Esophagus muscularis mucosa (tissue), 4 donors: ENCODE results near the gene SLC4A9. TPM values are rescaled to one million over a fixed set of nuclear protein-coding genes. Genes with fewer than 3 reads are reported as not detected.
A peak's percentile ranks its signal among the peaks of the same experiment; 100 is the strongest.

Source experiments
- DNase-seq: peaks from one replicate; pipeline ENCODE4 v3.0.0-alpha.2; 2017; ENCODE audit errors: extremely low spot score
- H3K27ac ChIP-seq, 4 donors: fragments of 200-600 bp; sonication (generic); replicated peaks in 1 of 4; 1 replicate in 3 of 4; 2 replicates in 1 of 4; pipeline ENCODE4 v1.5.1; 2016 to 2019; ENCODE audit warnings: mild to moderate bottlenecking in 1 of 4
- H3K27me3 ChIP-seq, 4 donors: fragments of 200-600 bp; sonication (generic); one replicate each; pipeline versions ENCODE4 v1.5.1 to v1.6.0; 2016 to 2019
- H3K36me3 ChIP-seq, 4 donors: fragments of 200-600 bp; sonication (generic); one replicate each; pipeline ENCODE4 v1.5.1; 2016 to 2019
- H3K4me1 ChIP-seq, 4 donors: fragments of 200-600 bp; sonication (generic); one replicate each; pipeline ENCODE4 v1.5.1; 2016 to 2019
- H3K4me3 ChIP-seq, 4 donors: fragments of 200-600 bp; sonication (generic); 1 replicate in 2 of 4; 2 replicates in 2 of 4; pipeline ENCODE4 v1.5.1; 2016 to 2019; ENCODE audit warnings: mild to moderate bottlenecking in 4 of 4, moderate library complexity in 1 of 4
- H3K9me3 ChIP-seq, 4 donors: fragments of 200-600 bp; sonication (generic); 1 replicate in 3 of 4; 2 replicates in 1 of 4; pipeline ENCODE4 v1.5.1; 2016 to 2019
- CTCF ChIP-seq, 3 experiments: fragments of 200-600 bp in 2 of 3; fragments of 450-650 bp in 1 of 3; sonication (generic) in 2 of 3; IDR thresholded peaks; one replicate each; pipeline ENCODE4 v1.5.1; 2017 to 2019; ENCODE audit warnings: antibody characterized with exemption in 3 of 3, mild to moderate bottlenecking in 2 of 3, moderate library complexity in 1 of 3
- EP300 ChIP-seq: sonication (generic); formaldehyde crosslinking; IDR thresholded peaks from one replicate; pipeline ENCODE4 v1.6.1; 2017; ENCODE audit warnings: antibody characterized with exemption
- POLR2A ChIP-seq: fragments of 450-650 bp; IDR thresholded peaks from one replicate; pipeline ENCODE4 v1.6.1; 2017; ENCODE audit warnings: antibody characterized with exemption, moderate library complexity, mild to moderate bottlenecking, low read depth
- POLR2AphosphoS5 ChIP-seq, 2 donors: sonication (generic); formaldehyde crosslinking; IDR thresholded peaks; one replicate each; pipeline ENCODE4 v1.6.1; 2017; ENCODE audit warnings: antibody characterized with exemption in 2 of 2
- WGBS: methylation state at CpG from one replicate; pipeline ENCODE4 v1.1.5; 2018; 5-methylcytosine and 5-hydroxymethylcytosine counted together
- intact Hi-C: fragments of 100-400 bp; cut with DNase I; formaldehyde crosslinking; loops from one replicate; pipeline ENCODE4 v1.15.1; 2023
- total RNA-seq, 4 donors: library from RNA; depleted of rRNA; stranded (reverse); fragments of >200 nt; gene quantifications; one replicate each; pipeline versions ENCODE4 v1.1.0 to v1.2.1, GENCODE V29; 2016

The SLC4A9 gene
- total RNA-seq, 4 donors from 2014 or later, result not detected

DNA sequence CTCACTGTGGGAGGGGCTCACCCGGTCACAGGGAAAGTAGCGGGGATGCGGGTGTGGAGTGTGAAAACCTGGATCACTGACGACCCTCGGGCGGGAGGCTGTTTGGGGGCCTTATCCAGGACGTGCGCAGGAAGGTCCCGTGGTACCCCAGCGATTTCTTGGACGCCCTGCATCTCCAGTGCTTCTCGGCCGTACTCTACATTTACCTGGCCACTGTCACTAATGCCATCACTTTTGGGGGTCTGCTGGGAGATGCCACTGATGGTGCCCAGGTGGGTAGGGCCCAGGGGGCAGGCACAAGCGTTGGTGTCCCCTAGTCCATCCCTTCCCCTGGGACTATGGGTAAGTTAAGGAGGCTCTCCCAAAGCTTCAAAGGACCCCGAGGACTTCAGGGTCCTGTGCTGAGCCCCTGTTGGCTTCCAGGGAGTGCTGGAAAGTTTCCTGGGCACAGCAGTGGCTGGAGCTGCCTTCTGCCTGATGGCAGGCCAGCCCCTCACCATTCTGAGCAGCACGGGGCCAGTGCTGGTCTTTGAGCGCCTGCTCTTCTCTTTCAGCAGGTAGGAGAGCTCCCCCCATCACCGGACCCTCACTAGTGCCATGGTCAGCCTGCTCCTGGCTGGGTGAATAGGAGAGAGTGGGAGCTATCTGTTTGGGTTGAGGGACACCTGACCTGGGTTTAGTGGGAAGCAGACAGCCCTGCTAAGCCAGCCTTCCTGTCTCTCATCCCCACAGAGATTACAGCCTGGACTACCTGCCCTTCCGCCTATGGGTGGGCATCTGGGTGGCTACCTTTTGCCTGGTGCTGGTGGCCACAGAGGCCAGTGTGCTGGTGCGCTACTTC is 3.9 kb downstream of the SLC4A9 start:
- no peak for DNase-seq
- no peak for TF ChIP-seq POLR2AphosphoS5 (IDR thresholded peaks at IDR 0.05)
- no peak for TF ChIP-seq POLR2A
- no peak for TF ChIP-seq CTCF (IDR thresholded peaks at IDR 0.05)
- TF ChIP-seq EP300, result no peak
- 56% methylated on average over 10 of the region's 20 CpGs for WGBS
- intact Hi-C loops, result no loop called here
- Histone ChIP-seq H3K4me1 (peaks cover 6 to 8% (median 7%) of the 10 kb centered on the region in 4 donors), H3K36me3 (no peaks in the 10 kb centered on the region), H3K4me3 (peak overlapping the region; percentile 24 to 51 (median 36)), H3K27ac (no peak overlapping the region), H3K9me3 (no peaks in the 10 kb centered on the region), H3K27me3 (no peaks in the 10 kb centered on the region)

- Histone ChIP-seq H3K27ac (no peak overlapping the region), H3K36me3 (no peaks in the 10 kb centered on the region), H3K27me3 (no peaks in the 10 kb centered on the region), H3K4me3 (no peak overlapping the region), H3K4me1 (peaks cover 6 to 8% (median 7%) of the 10 kb centered on the region in 4 donors), H3K9me3 (no peaks in the 10 kb centered on the region)
- no peak for TF ChIP-seq CTCF (IDR thresholded peaks at IDR 0.05)
- TF ChIP-seq POLR2AphosphoS5 (IDR thresholded peaks at IDR 0.05), result no peak
- TF ChIP-seq EP300, result no peak
- TF ChIP-seq POLR2A, result no peak
- DNase-seq, result no peak
- intact Hi-C loops, result no loop called here
- WGBS, result 100% methylated on average over 2 of the region's 3 CpGs
Observed at GRCh38 chr5:140364472-140364765, 4.4 kb downstream of the SLC4A9 start.

DNA sequence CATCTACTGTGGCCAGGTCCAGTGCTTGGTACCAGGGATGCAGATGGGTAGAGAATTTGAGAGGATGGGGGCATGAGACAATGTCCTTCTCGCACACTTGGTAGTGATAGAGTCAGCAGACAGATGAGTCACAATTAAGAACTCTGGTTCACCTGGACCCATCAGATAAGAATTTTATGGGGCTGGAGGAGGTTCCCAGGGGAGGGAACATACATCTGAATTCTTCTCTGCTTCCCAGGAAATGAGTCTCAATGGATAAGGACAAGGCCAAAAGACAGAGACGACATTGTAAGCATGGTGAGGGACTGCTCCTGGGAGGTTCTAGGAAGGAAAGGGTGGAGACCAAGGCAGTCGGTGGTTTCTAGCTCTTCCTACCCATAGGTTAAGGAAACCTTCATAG is 5.3 kb downstream of the SLC4A9 start:
- 86% methylated on average over 3 of the region's 3 CpGs for WGBS
- intact Hi-C loops, result no loop called here
- no peak overlapping the region for H3K27ac ChIP-seq
- no peak for DNase-seq
- H3K4me3 ChIP-seq, result no peak overlapping the region
- TF ChIP-seq POLR2AphosphoS5 (IDR thresholded peaks at IDR 0.05), result no peak
- TF ChIP-seq EP300, result no peak
- TF ChIP-seq POLR2A, result no peak
- TF ChIP-seq CTCF (IDR thresholded peaks at IDR 0.05), result no peak
- H3K36me3 ChIP-seq, result no peaks in the 10 kb centered on the region
- no peaks in the 10 kb centered on the region for H3K27me3 ChIP-seq
- no peaks in the 10 kb centered on the region for H3K9me3 ChIP-seq
- H3K4me1 ChIP-seq, result peaks cover 6 to 8% (median 7%) of the 10 kb centered on the region in 4 donors

GRCh38 chr5:140365941-140366340 is 5.9 kb downstream of the SLC4A9 start:
- DNase-seq, result no peak

More at GRCh38 chr5:140365941-140366340, 5.9 kb downstream of the SLC4A9 start:
- intact Hi-C loops, result no loop called here
- Histone ChIP-seq H3K4me1 (peaks cover 6 to 8% (median 7%) of the 10 kb centered on the region in 4 donors), H3K4me3 (no peak overlapping the region), H3K27me3 (no peaks in the 10 kb centered on the region), H3K9me3 (no peaks in the 10 kb centered on the region), H3K36me3 (no peaks in the 10 kb centered on the region), H3K27ac (no peak overlapping the region)
- no peak for TF ChIP-seq CTCF (IDR thresholded peaks at IDR 0.05)
- TF ChIP-seq POLR2A, result no peak
- no peak for TF ChIP-seq EP300
- TF ChIP-seq POLR2AphosphoS5 (IDR thresholded peaks at IDR 0.05), result no peak
- 91% methylated on average over 4 of the region's 4 CpGs for WGBS
